Measurements from ENCODE around the gene MAPKAPK3. TPM values are rescaled to one million over a fixed set of nuclear protein-coding genes. Genes with fewer than 3 reads are reported as not detected.
A peak's percentile ranks its signal among the peaks of the same experiment; 100 is the strongest.

The MAPKAPK3 gene
- total RNA-seq, 1 donor from 2014 or later = 60.8 TPM

DNA sequence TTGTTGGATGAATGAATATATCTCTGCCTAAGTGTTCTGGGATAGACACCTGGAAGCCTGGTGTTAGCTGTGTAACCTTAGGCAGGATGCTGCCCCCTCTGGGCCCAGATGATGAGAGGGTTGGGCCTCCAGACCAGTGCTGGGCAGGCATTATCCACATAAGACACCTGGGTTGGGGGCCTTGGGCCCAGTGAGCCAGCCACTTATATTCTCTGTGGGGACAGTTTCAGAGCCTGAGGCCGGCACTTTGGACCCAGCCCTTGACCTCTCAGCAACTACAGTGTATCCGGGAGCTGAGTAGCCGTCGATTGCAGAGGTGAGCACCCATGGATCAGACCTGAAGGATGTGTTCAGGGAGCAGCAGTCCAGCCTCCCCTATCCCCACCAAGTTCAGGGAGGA is 45.5 kb upstream of the MAPKAPK3 start:
- no peaks in the 10 kb centered on the region for H3K27me3 ChIP-seq
- H3K27ac ChIP-seq = no peak overlapping the region
- peaks cover 43% of the 10 kb centered on the region for H3K4me1 ChIP-seq
- no peaks in the 10 kb centered on the region for H3K9me3 ChIP-seq
- no peak for DNase-seq
- peaks cover under 1% of the 10 kb centered on the region for H3K36me3 ChIP-seq
- intact Hi-C loops (cut with DNase I) = no loop called here
- TF ChIP-seq, protein P1, sequence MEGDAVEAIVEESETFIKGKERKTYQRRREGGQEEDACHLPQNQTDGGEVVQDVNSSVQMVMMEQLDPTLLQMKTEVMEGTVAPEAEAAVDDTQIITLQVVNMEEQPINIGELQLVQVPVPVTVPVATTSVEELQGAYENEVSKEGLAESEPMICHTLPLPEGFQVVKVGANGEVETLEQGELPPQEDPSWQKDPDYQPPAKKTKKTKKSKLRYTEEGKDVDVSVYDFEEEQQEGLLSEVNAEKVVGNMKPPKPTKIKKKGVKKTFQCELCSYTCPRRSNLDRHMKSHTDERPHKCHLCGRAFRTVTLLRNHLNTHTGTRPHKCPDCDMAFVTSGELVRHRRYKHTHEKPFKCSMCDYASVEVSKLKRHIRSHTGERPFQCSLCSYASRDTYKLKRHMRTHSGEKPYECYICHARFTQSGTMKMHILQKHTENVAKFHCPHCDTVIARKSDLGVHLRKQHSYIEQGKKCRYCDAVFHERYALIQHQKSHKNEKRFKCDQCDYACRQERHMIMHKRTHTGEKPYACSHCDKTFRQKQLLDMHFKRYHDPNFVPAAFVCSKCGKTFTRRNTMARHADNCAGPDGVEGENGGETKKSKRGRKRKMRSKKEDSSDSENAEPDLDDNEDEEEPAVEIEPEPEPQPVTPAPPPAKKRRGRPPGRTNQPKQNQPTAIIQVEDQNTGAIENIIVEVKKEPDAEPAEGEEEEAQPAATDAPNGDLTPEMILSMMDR (IDR thresholded peaks at IDR 0.05) = no peak
- no peak overlapping the region for H3K4me3 ChIP-seq
- no peak for ATAC-seq

DNA sequence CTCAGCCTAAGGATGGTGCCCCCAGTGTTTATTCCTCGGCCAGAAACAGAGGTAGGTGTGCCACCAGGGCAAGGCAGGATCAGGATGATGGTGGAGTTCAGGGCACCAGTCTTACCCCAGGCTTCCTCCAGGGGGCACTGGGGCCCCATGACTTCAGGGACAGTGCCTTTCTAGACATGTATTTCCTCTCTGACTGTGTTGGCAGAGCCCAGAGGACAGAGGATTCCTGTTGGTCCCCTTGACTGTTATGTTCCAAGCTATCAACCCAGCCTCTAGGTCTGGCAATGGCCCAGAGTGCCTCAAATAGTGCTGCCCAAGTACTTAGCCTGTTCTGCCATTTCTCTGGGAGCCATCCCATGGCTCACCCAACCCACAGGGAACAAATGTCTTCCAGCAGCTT is 44.8 kb upstream of the MAPKAPK3 start:
- intact Hi-C loops (cut with DNase I) = loop anchor here (2.0 kb wide), 1 partner anchor 41 kb away; no protein-coding TSS in a partner anchor

DNA sequence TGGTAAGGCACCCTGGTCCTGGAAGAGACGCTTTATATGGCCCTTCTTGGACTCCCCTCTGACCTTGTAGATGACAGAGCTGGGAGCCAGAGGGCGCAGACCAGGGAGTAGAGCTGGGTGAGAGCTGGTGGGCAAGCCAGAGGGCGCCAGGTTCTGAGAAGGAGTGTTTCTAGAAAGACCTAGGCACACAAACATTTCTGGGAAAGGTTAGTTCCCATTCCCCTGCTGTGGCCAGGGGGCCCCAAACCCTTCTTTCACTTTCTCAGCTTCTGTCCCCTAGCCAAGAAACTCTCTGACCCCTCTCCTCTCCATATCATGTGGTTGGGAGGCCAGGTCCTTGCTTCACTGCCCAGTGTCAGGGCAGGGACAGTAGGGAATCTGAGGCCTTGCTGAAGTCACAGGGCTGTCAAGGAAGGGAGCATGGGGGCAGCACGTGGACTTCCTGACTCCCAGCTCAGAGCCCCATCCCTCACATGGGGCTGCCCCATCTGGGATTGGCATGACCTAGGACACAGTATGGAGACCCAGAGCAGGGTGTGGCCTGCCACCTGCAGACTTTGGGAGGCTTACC is 44.1 kb upstream of the MAPKAPK3 start:
- peak overlapping the region; percentile 42 for H3K27ac ChIP-seq
- intact Hi-C loops (cut with DNase I) = loop anchor here (2.0 kb wide), 1 partner anchor 40 kb away; no protein-coding TSS in a partner anchor
- H3K9me3 ChIP-seq = no peaks in the 10 kb centered on the region
- H3K4me3 ChIP-seq = no peak overlapping the region
- H3K27me3 ChIP-seq = no peaks in the 10 kb centered on the region
- H3K36me3 ChIP-seq = peaks cover 14% of the 10 kb centered on the region
- DNase-seq (no peak), ATAC-seq (no peak)
- TF ChIP-seq, protein P1 (IDR thresholded peaks at IDR 0.05) = no peak
- H3K4me1 ChIP-seq = peaks cover 33% of the 10 kb centered on the region

More for the DNA sequence above, 44.8 kb upstream of the MAPKAPK3 start:
- H3K36me3 ChIP-seq = peaks cover 7% of the 10 kb centered on the region
- peak overlapping the region; percentile 42 for H3K27ac ChIP-seq
- ATAC-seq (peak; percentile 66), DNase-seq (peak; percentile 87)
- no peaks in the 10 kb centered on the region for H3K27me3 ChIP-seq
- H3K9me3 ChIP-seq = no peaks in the 10 kb centered on the region
- H3K4me3 ChIP-seq = no peak overlapping the region
- peaks cover 37% of the 10 kb centered on the region for H3K4me1 ChIP-seq
- TF ChIP-seq, protein P1 (IDR thresholded peaks at IDR 0.05) = peak; percentile 95

DNA sequence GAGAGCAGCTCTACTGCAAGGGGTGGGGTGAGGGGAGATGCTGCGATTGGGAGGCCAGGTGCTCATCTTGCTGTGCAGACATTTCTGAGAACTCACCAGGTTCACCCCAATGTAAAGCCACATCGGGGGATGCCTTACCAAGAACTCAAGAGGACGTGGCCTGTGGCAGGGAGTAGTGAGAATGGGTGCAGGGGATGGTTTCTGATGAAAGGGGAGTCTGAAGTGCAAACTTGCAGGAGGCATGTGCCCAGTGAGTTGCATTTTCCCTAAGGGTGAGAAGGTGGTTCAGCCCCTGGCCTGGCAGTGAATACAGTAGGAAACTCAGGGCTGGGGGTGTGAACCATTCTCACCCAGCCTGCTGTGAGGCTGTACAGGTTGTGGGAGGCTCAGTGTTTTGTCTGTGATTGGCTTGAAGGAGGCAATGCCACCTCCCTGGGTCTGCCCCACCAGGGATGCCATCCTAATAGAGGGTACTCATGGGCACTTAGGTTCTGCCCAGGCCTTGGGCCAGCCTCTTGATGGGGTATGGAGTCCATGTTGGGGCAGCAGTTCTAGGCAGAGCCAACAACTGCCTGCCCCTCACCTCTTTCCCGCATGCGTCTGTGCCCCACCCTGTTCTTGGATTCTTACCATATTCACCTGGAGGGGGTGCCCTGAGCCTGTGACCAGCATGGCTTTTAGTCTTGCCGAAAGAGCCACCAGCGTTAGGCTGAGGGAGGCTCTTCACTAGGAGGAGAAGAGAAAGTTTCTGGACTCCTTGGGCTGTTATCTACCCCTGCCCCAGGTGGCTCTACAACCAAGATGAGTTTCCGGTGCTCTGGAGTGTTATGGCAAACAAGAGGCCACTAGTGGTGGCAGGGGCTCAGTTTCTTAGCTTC is 43.1 kb upstream of the MAPKAPK3 start:
- DNase-seq (peak; percentile 76), ATAC-seq (peak; percentile 25)
- Histone ChIP-seq H3K27me3 (no peaks in the 10 kb centered on the region), H3K9me3 (no peaks in the 10 kb centered on the region), H3K4me3 (no peak overlapping the region), H3K4me1 (peaks cover 27% of the 10 kb centered on the region), H3K27ac (peak overlapping the region; percentile 27), H3K36me3 (peaks cover 18% of the 10 kb centered on the region)
- TF ChIP-seq, protein P1 (IDR thresholded peaks at IDR 0.05) = no peak
- intact Hi-C loops (cut with DNase I) = loop anchor here (2.0 kb wide), 1 partner anchor 39 kb away; no protein-coding TSS in a partner anchor

DNA sequence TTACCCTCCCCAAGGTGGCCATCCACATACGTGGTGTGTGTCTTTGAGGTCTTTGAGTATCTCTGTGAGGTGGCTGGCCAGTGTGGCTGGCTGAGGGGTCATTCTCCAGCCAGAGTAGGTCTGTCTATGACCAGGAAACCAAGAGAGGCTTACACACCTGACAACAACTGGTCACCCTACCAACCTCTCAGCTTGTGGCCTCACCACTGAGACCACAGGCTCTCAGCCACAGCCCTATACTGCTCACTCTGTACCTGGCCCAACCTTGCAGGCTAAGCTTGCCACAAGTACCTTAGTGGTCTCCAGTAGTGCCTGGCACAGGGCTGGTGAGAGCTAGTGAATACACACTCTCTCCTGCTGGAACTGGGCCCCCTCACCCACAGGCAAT is 42.5 kb upstream of the MAPKAPK3 start:
- peak overlapping the region; percentile 27 for H3K27ac ChIP-seq
- ATAC-seq = no peak
- TF ChIP-seq, protein P1 (IDR thresholded peaks at IDR 0.05) = no peak
- H3K36me3 ChIP-seq = peaks cover 18% of the 10 kb centered on the region
- H3K9me3 ChIP-seq = no peaks in the 10 kb centered on the region
- H3K4me3 ChIP-seq = no peak overlapping the region
- H3K4me1 ChIP-seq = peaks cover 27% of the 10 kb centered on the region
- DNase-seq = no peak
- H3K27me3 ChIP-seq = no peaks in the 10 kb centered on the region
- intact Hi-C loops (cut with DNase I) = no loop called here

All from upper lobe of right lung (tissue), 1 donor.